GM12892 (cell line): ENCODE measurements around the gene SEC14L6.
"Not testable (repeated sequence)": the region's sequence is repeated elsewhere in the genome, so short reads cannot be mapped to it uniquely, and the experiment has no call there.

Source experiments
- DNase-seq: peaks from one replicate; pipeline ENCODE4 v3.0.0; 2011; ENCODE audit not compliant: insufficient read length
- FAIRE-seq: peaks from 2 replicates; lab custom pipeline; 2011; peaks lifted over from hg19 to GRCh38; lab: Jason Lieb, UNC
- POLR2A ChIP-seq: IDR thresholded peaks from 2 replicates; pipeline ENCODE4 v1.6.1; 2011; ENCODE audit warnings: low read depth, low read length, control low read depth
- POLR2AphosphoS5 ChIP-seq: IDR thresholded peaks from 2 replicates; pipeline ENCODE4 v1.6.1; 2011; ENCODE audit warnings: low read depth, low read length, control low read depth
- TAF1 ChIP-seq: IDR thresholded peaks from 2 replicates; pipeline ENCODE4 v1.6.1; 2011; ENCODE audit warnings: low read depth, mild to moderate bottlenecking, control low read depth, low read length, borderline replicate concordance

The SEC14L6 gene

DNA sequence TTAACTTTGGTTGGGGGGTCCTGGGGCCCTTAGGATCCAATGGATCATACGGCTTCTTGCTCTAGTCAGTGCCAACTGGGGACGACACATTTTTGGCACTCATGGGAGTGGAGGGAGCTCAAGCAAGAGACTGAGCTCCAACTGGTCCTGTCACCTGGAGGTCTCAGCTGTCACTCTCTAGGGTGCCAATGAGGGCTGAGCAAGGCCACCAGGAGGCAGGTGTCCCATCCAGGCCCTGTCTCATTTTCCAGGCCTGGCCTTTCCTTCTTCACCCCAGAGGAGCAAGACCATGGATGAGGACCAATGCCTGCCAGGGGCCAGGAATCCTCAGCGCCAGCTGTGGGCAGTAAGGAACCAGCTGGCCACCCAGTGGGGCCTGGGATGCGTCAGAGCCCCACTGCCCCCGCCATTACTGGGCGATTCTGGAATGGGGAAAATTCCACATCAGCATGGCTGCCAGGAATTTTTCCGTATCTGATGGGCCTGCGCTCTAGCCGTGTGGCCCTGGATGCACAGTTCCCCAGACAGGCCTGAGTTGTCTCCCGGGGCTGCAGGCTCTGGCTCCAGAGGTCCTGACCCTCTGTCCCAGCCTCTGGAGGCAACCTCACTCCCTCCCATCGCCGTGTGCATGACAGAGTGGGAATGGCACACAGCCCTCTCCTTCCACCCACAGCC is 28.6 kb upstream of the SEC14L6 start:
- TF ChIP-seq TAF1 (no peak), POLR2A (0 out of 2 replicates have a peak, but pooled peaks have one; percentile 15), POLR2AphosphoS5 (no peak; the same call in none of the 2 replicates)
- FAIRE-seq = no peak
- no peak for DNase-seq

DNA sequence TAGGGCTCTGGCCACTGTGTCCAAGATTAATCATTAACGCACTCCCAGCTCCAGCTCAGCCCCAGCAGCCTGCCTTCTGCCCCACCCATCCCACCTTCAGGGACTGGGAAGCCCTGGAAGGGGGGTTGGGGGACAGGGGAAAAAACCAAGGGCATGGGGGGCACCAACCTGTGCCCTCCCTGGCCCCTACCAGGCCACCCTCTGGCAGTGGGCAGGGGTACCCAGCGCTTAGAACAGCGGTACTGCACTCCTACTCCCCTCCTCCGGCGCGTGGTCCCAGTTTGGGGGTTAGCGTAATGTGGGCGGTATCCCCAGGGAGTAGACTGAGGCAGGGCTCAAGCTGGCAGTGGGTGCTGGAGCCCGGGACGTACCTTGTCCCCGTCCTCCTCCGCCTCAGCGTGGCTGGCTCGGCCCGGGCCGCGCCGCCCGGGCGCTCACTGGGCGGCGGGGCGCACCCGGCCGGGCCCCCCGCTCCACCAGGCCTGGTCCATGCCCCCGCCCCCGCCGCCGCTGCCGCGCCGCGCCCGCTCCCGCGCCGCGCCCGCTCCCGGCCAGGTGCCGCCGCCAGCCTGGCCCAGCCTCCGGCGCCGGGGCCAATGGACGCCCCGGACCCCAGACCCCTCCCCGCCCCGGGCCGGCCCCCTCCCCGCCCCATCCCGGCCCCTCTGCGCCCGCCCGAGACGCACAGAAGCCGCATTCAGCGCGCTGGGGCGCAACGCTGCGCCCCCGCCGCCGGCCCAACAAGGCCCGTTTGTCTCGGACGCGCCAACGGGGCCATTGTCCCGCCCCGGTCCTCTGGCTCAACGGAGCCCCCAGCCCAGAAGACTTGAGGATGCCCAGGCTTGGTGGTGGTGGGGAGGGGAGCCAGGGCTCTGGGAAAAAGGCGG is 27.8 kb upstream of the SEC14L6 start, which contains the start of gene GAL3ST1:
GAL3ST1 (minus strand) TSS at position 571 of the 887 bp plus-strand sequence. CDS start 17,273 bp downstream, outside the sequence.
- FAIRE-seq (no peak), DNase-seq (no peak)
- TF ChIP-seq TAF1 (no peak), POLR2AphosphoS5 (no peak), POLR2A (no peak)

DNA sequence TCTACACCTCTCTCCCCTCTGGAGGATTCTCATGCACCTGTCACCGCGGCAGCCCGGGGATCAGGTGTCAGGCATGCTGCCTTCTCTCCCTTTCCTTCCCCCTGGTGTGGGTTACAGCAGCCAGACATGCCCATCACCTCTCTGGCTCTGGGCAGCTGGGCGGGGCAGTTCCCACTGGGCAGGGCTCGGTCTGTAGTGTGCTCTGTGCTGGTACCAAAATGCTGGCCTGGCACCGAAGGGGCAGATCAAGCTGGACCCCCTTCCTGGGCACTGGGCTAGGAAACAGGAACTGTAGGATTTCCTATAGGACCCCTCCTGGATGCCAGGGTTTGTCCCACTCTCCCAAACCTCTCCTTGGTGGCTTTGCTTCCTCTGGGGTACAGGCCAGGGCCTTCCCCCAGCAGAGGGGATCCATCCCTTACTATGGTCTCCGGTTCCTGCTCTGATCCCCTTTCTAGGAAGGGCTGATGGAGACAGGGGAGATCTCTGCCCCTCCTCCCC is 27.1 kb upstream of the SEC14L6 start:
- DNase-seq = no peak
- TF ChIP-seq POLR2A (no peak), TAF1 (no peak), POLR2AphosphoS5 (no peak)
- FAIRE-seq = no peak

DNA sequence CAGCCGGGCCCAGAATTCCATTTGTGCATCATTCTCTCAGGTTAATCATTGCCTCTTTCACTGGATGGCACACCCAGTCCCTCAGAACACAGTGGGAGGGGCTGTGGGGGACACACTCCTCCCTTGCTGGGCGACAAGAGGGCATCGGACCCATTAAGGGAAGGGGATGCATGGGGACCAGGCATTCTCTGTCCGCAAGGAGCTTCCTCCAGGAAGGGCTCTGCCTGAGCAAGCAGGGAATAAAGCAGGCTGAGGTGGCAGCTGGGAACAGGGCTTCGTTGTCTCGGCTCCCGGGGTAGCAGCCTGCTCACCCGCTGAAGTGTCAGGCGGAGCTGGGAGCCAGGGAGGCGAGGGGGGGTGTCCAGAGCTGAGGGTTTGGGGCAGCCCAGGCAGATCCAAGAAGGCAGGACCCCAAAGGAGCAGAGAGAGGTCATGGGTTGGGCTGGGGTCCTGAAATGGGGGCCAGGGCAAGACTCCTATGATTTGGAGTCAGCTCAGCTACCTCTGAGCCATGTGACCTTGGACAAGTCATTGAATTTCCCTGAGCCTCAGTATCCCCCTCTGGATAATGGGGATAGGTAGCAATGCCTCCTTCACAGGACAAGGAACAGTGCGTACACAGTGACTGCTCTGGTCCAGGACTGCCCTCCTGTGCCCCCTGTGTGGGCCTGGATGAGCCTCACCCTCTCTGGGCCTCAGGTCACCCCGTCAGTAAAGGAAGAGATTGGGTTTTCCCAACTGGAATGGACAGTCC is 26.5 kb upstream of the SEC14L6 start:
- FAIRE-seq = no peak
- no peak for DNase-seq
- TF ChIP-seq POLR2AphosphoS5 = no peak
- no peak for TF ChIP-seq POLR2A
- TF ChIP-seq TAF1 = no peak

DNA sequence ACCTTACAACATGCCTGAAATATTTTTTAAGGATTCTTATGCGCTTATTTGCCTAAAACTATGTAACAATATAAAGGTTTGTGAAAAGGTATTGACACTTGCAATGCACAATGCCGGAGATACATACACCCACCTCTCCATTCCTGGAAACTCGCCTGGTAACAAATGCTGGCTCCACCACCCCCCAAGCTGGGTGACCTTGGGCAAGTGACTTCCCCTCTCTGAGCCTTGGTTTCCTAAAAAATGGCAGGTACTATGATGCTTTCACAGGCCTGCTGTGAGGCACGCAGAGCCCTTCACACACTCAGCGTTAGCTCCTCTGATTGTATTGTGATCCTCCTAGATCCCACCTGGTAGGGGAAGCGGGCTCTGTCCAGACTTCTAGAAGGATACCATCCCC is 25.7 kb upstream of the SEC14L6 start:
- TF ChIP-seq TAF1 = no peak
- no peak for TF ChIP-seq POLR2A
- TF ChIP-seq POLR2AphosphoS5 = no peak
- DNase-seq = no peak
- FAIRE-seq = no peak

DNA sequence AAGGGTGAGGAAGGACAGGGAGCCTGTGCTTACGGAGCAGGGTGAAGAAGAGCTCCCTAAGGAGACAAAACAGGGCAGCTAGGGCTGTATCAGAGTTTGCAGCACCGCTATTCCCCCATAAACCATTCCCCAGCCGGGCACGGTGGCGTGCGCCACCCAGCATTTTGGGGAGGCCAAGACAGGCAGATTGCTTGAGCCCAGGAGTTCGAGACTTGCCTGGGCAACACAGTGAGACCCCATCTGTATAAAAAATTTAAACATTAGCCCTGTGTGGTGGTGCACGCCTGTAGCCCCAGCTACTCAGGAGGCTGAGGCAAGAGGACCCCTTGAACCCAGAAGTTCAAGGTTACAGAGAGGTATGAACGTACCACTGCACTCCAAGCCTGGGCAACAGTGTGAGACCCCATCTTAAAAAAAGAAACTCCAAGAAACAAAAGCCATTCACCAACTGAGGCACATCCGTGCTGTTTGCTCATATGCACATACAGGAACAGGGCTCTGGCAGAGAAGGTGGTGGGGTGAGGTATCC is 23.2 kb upstream of the SEC14L6 start:
- no peak for FAIRE-seq
- TF ChIP-seq TAF1 (no peak), POLR2AphosphoS5 (no peak)
- no peak for DNase-seq

DNA sequence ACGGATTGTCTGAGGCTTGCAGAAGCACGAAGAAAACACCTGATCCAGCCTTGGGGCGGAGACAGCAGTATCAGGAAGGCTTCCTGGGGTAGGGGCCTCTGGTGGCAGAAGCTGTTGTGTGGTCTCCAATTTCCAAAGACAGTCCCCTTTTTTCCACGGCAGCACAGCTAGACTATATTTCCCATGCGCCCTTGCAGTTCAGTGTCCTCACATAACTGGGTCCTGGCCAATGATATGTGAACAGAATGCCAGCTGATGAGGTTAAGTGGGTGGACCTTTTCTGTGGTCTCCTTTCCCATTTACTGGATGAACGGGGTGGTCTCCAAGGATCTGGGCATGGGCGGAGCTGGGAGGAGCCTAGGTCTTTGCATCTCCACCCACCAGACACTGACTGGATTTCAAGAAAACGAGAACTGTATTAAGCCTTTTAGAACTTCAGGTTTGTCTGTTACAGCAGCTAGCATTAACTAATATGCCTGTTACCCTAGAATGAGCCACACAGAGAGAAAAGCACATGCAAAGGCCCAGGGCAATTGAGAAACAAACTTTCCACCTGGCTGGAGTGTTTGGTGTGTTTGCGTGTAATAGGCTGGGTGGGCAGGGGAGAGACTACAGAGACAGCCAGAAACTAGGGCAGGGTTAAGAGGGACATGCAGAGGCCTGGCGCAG is 21.7 kb upstream of the SEC14L6 start:
- no peak for TF ChIP-seq TAF1
- TF ChIP-seq POLR2A = no peak
- no peak for TF ChIP-seq POLR2AphosphoS5
- no peak for FAIRE-seq

DNA sequence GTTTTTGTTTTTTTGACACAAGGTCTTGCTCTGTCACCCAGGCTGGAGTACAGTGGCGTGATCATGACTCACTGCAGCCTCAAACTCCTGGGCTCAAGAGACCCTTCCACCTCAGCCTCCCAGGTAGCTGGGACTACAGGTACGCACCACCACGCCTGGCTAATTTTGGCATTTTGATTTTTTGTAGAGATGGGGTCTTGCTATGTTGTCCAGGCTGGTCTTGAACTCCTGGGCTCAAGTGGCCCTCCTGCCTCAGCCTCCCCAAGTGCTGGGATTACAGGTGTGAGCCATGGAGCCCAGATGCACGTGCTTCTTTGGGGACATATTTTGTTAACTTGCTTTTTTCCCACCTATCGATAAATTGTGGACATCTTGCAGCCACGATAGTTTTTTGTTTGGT is 20.7 kb upstream of the SEC14L6 start:
- not testable (repeated sequence) for DNase-seq, FAIRE-seq

More for the DNA sequence above, 21.7 kb upstream of the SEC14L6 start:
- no peak for DNase-seq

DNA sequence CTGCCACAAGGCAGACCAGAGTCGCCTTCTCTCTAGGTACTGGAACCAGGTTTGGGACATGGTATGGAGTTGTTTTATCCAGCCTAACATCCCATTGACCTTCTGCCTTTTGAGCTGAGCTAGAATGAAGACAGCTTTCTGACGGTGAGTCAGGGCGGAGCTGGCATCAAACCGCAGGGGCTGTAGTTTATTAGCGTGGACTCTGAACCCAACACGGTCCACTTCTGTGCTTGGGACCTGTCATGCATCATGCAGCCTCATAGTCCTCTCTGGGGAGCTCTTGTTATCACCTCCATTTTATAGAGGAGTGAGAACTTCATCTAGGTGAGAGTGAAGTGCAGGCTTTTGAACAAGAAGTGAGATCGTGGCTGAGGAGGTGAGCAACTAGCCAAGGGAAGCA is 19.6 kb upstream of the SEC14L6 start:
- FAIRE-seq (no peak), DNase-seq (no peak)
- TF ChIP-seq POLR2AphosphoS5 = no peak

DNA sequence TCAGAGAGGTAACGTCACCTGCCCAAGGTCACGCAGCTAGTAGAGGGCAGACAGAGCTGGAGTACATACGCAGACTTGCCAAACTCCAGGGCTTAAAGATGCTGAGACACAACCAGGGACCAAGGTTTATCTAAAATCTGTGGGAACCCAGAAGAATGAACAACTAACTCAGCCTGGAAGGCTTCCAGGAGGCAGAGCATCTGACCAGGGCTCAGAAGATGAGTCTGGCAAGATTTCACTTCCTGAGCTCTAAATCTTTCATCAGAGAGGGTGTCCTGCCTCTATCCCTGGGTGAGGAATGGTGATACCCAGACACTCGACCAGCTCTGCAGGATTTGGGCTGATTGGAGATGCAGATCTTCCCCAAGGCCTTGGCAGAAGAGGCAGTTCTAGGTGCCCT is 18.8 kb upstream of the SEC14L6 start:
- DNase-seq (no peak), FAIRE-seq (no peak)
- TF ChIP-seq POLR2AphosphoS5 = no peak
- TF ChIP-seq POLR2A = no peak

DNA sequence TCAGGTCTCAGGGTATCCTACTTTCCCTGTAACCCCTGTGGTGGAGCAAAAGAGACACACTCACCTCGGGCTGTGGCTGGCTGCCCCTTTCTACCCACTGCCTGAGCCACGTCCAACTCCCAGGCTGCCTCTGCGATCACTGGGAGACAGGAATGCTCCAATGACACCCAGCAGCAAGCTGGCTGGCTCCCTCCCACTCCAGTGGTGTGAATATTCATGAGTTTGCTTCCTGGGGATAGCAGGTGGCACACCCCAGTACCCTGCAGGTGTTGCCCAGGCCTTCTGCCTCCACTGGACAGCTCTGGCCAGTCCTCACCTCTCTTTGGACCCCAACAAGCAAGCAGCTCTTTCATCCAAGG is 18.2 kb upstream of the SEC14L6 start:
- DNase-seq (no peak), FAIRE-seq (no peak)
- TF ChIP-seq TAF1 (no peak), POLR2AphosphoS5 (no peak), POLR2A (no peak)
